ENCODE results near the gene ZNF578. TPM values are rescaled to one million over a fixed set of nuclear protein-coding genes. Genes with fewer than 3 reads are reported as not detected.
"Not testable (repeated sequence)": the region's sequence is repeated elsewhere in the genome, so short reads cannot be mapped to it uniquely, and the experiment has no call there.

The ZNF578 gene
- 1.3 TPM for total RNA-seq

DNA sequence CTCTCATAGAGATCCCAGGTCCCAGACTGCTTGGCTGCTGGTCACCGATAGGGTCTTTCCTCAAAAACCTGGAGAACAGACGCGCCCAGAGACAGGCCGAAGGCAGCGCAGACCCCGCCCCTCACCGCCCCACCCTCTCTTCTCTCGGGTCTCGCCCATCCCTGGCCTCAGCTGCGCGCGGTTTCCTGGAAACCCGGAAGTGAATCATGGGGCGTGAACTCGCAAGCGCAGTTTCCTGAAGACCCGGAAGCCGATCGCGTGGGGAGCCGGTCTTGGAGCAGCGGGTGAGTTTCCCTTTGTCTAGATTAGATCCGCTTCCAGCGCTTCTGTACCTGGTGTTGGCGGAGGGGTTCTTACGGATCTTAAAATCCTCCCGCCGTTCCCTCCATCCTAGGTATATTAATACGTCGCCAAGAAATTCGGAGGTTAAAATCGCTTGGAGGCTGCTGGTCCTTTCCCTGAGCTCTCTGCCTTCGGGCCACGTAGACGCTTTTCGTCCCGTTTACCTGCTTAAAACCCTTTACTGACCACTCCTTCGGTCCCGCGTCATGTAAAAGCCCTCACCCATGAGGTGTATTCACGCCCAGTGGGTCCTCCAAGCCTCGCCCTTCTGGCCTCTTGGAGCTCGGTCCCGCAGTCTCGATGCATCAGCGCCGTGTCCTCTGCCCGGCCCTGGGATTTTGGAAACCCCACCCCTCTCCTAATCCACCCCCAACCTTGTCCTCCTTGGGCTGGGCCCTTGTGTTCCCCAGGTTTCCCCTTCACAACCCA lies at the start of gene ZNF578:
ZNF578 (plus strand) TSS at position 230 of the 771 bp plus-strand sequence. CDS start 48,293 bp downstream, outside the sequence.
- Histone ChIP-seq H3K27me3 (ENCODE audit: insufficient read depth, low read length) (no peaks in the 10 kb centered on the region), H3K9me3 (ENCODE audit: low read depth, low read length) (peaks cover 45% of the 10 kb centered on the region), H3K4me3 (ENCODE audit: low read length) (peak within 1 kb of the TSS; percentile 51)

GRCh38 chr19:52410276-52410675 lies 43.1 kb upstream of the ZNF578 start:
- H3K4me3 ChIP-seq (ENCODE audit: low read length) = no peak overlapping the region
- no peaks in the 10 kb centered on the region for H3K27me3 ChIP-seq (ENCODE audit: insufficient read depth, low read length)
- H3K9me3 ChIP-seq (ENCODE audit: low read depth, low read length) = peaks cover 51% of the 10 kb centered on the region
- no peaks in the 10 kb centered on the region for H3K4me1 ChIP-seq (ENCODE audit: insufficient read depth, low read length)

More for the DNA sequence above, at the start of gene ZNF578:
- peaks cover 7% of the 10 kb centered on the region for H3K4me1 ChIP-seq (ENCODE audit: insufficient read depth, low read length)

- Histone ChIP-seq H3K9me3 (ENCODE audit: low read depth, low read length) (peaks cover 68% of the 10 kb centered on the region), H3K4me1 (ENCODE audit: insufficient read depth, low read length) (no peaks in the 10 kb centered on the region), H3K4me3 (ENCODE audit: low read length) (no peak overlapping the region), H3K27me3 (ENCODE audit: insufficient read depth, low read length) (no peaks in the 10 kb centered on the region)
Measured at GRCh38 chr19:52415711-52416110, 37.6 kb upstream of the ZNF578 start.

- Histone ChIP-seq H3K9me3 (ENCODE audit: low read depth, low read length) (no peaks in the 10 kb centered on the region), H3K4me3 (ENCODE audit: low read length) (no peak within 1 kb of the TSS), H3K27me3 (ENCODE audit: insufficient read depth, low read length) (no peaks in the 10 kb centered on the region), H3K4me1 (ENCODE audit: insufficient read depth, low read length) (no peaks in the 10 kb centered on the region)
Measured at GRCh38 chr19:52428937-52429336, 24.4 kb upstream of the ZNF578 start, which contains the start of gene ZNF534. Gene ZNF534 (plus strand): TSS chr19:52429148. CDS start chr19:52431475, 2,327 bp downstream.

DNA sequence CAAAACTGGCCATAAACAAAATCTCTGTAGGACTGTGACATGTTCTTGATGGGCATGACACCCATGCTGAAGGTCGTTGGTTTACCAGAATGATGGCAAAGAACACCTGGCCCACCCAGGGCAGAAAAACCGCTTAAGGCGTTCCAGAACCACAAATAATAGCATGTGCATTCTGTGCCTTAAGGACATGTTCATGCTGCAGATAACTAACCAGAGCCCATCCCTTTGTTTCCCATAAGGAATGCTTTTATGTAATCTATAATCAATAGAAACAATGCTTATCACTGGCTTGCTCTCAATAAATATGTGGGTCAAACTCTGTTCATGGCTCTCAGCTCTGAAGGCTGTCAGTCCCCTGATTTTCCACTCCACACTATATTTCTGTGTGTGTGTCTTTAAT lies 11.2 kb upstream of the ZNF578 start:
- H3K27me3 ChIP-seq (ENCODE audit: insufficient read depth, low read length) = no peaks in the 10 kb centered on the region
- no peak overlapping the region for H3K4me3 ChIP-seq (ENCODE audit: low read length)
- no peaks in the 10 kb centered on the region for H3K4me1 ChIP-seq (ENCODE audit: insufficient read depth, low read length)
- peaks cover 39% of the 10 kb centered on the region for H3K9me3 ChIP-seq (ENCODE audit: low read depth, low read length)

- Histone ChIP-seq H3K4me3 (ENCODE audit: low read length) (no peak overlapping the region), H3K4me1 (ENCODE audit: insufficient read depth, low read length) (no peaks in the 10 kb centered on the region), H3K27me3 (ENCODE audit: insufficient read depth, low read length) (no peaks in the 10 kb centered on the region), H3K9me3 (ENCODE audit: low read depth, low read length) (peaks cover 40% of the 10 kb centered on the region)
Measured at GRCh38 chr19:52444506-52444905, 8.8 kb upstream of the ZNF578 start.

GRCh38 chr19:52451241-52451640 lies 2.1 kb upstream of the ZNF578 start:
- Histone ChIP-seq H3K27me3 (ENCODE audit: insufficient read depth, low read length) (no peaks in the 10 kb centered on the region), H3K4me1 (ENCODE audit: insufficient read depth, low read length) (peaks cover 7% of the 10 kb centered on the region), H3K4me3 (ENCODE audit: low read length) (no peak overlapping the region), H3K9me3 (ENCODE audit: low read depth, low read length) (peaks cover 48% of the 10 kb centered on the region)

- H3K4me3 ChIP-seq (ENCODE audit: low read length) = no peak overlapping the region
- no peaks in the 10 kb centered on the region for H3K4me1 ChIP-seq (ENCODE audit: insufficient read depth, low read length)
- H3K27me3 ChIP-seq (ENCODE audit: insufficient read depth, low read length) = no peaks in the 10 kb centered on the region
- peaks cover 94% of the 10 kb centered on the region for H3K9me3 ChIP-seq (ENCODE audit: low read depth, low read length)
Measured at GRCh38 chr19:52464798-52465470, 11.6 kb downstream of the ZNF578 start.

DNA sequence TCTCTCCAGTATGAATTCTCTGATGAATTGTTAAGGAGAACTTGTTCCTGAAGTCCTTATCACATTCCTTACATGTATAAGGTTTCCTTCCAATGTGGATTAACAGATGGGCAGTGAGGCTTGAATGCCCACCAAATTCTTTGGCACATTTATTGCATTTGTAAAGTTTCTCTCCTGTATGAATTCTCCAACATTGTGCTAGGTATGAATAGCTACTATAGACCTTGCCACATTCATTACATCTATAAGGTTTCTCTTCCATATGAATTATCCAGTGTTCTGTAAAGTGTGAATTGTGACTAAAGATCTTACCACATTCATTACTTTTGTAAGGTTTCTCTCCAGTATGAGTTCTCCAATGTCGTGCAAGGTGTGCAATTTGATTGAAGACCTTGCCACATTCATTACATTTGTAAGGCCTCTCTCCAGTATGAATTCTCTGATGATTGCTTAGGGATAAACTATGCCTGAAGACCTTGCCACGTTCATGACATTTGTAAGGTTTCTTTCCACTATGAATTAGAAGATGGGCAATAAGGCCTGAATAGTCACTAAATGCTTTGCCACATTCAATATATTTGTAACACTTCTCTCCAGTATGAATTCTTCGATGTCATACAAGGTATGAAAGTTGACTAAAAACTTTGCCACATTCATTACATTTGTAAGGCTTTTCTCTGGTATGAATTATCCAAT lies 20.4 kb downstream of the ZNF578 start:
- Histone ChIP-seq H3K27me3 (ENCODE audit: insufficient read depth, low read length) (no peaks in the 10 kb centered on the region), H3K9me3 (ENCODE audit: low read depth, low read length) (peaks cover 95% of the 10 kb centered on the region), H3K4me3 (ENCODE audit: low read length) (no peak overlapping the region), H3K4me1 (ENCODE audit: insufficient read depth, low read length) (no peaks in the 10 kb centered on the region)

DNA sequence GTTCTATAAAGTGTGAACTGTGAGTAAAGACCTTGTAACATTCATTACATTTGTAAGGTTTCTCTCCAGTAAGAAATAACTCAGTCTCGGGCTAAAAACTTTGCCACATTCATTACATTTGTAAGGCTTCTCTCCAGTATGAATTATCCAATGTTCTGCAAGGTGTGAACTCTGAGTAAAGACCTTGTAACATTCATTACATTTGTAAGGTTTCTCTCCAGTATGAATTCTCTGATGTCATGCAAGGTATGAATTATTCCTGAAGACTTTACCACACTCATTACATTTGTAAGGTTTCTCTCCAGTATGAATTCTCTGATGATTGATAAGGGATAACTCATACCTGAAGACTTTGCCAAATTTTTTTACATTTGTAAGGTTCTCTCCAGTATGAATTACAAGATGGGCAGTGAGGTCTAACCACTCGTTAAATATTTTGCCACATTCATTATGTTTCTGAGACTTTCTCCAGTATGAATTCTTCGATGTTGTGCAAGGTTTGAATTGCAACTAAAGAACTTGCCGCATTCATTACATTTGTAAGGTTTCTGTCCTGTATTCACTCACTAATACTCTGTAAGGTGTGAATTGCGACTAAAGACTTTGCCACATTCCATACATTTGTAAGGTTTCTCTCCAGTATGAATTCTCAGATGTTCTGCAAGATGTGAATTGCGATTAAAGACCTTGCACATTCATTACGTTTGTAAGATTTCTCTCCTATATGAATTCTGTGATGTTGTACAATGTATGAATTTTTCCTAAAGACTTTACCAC lies 21.2 kb downstream of the ZNF578 start:
- no peak overlapping the region for H3K4me3 ChIP-seq (ENCODE audit: low read length)

GRCh38 chr19:52484111-52484743 lies 30.9 kb downstream of the ZNF578 start:
- not testable (repeated sequence) for H3K4me3 ChIP-seq (ENCODE audit: low read length); H3K27me3 ChIP-seq (ENCODE audit: insufficient read depth, low read length); H3K4me1 ChIP-seq (ENCODE audit: insufficient read depth, low read length); H3K9me3 ChIP-seq (ENCODE audit: low read depth, low read length)

More for the DNA sequence above, 21.2 kb downstream of the ZNF578 start:
- Histone ChIP-seq H3K27me3 (ENCODE audit: insufficient read depth, low read length) (no peaks in the 10 kb centered on the region), H3K9me3 (ENCODE audit: low read depth, low read length) (peaks cover 88% of the 10 kb centered on the region), H3K4me1 (ENCODE audit: insufficient read depth, low read length) (no peaks in the 10 kb centered on the region)

GRCh38 chr19:52485064-52485463 lies 31.7 kb downstream of the ZNF578 start:
- not testable (repeated sequence) for H3K27me3 ChIP-seq (ENCODE audit: insufficient read depth, low read length); H3K4me3 ChIP-seq (ENCODE audit: low read length); H3K9me3 ChIP-seq (ENCODE audit: low read depth, low read length); H3K4me1 ChIP-seq (ENCODE audit: insufficient read depth, low read length)

DNA sequence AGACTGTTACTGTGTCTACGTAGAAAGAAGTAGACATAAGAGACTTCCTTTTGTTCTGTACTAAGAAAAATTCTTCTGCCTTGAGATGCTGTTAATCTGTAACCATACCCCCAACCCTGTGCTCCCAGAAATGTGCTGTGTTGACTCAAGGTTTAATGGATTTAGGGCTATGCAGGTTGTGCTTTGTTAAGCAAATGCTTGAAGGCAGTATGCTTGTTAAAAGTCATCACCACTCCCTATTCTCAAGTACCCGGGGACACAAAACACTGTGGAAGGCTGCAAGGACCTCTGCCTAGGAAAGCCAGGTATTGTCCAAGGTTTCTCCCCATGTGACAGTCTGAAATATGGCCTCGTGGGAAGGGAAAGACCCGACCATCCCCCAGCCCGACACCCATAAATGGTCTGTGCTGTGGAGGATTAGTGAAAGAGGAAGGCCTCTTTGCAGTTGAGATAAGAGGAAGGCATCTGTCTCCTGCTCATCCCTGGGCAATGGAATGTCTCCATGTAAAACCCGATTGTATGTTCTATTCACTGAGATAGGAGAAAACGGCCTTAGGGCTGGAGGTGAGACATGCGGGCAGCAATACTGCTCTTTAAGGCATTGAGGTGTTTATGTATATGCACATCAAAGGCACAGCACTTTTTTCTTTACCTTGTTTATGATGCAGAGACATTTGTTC lies 32.3 kb downstream of the ZNF578 start:
- H3K9me3 ChIP-seq (ENCODE audit: low read depth, low read length); H3K4me3 ChIP-seq (ENCODE audit: low read length); H3K4me1 ChIP-seq (ENCODE audit: insufficient read depth, low read length); H3K27me3 ChIP-seq (ENCODE audit: insufficient read depth, low read length): not testable (repeated sequence)

Data from mononuclear cell (primary cell).